ENCODE measurements around the gene ERBIN.

- TF ChIP-seq POLR2A (IDR thresholded peaks at IDR 0.05; ENCODE audit: low read length) (peak; percentile 90), CEBPB (IDR thresholded peaks at IDR 0.05) (no peak), CTCF (IDR thresholded peaks at IDR 0.05) (peak; percentile 56), REST (IDR thresholded peaks at IDR 0.05) (no peak), MAZ (IDR thresholded peaks at IDR 0.05; ENCODE audit: borderline replicate concordance, low read depth, low read length) (peak; percentile 82; the same call in 1 of the 2 replicates), RFX5 (IDR thresholded peaks at IDR 0.05) (no peak)
Observed at GRCh38 chr5:65925601-65926275, 637 bp upstream of the ERBIN start.

Data from A549 (cell line).